Sigmoid colon (tissue), 4 donors: ENCODE results near the gene MYO5B.

Experiments
- CTCF ChIP-seq, 4 experiments: fragments of 450-650 bp in 3 of 4; fragments of 200-600 bp in 1 of 4; IDR thresholded peaks; one replicate each; pipeline ENCODE4 v1.5.1; 2016 to 2019; ENCODE audit warnings: antibody characterized with exemption in 4 of 4, mild to moderate bottlenecking in 3 of 4, moderate library complexity in 2 of 4
- EP300 ChIP-seq, 4 donors: sonication (generic); formaldehyde crosslinking; IDR thresholded peaks; one replicate each; pipeline ENCODE4 v1.6.1; 2017; ENCODE audit warnings: antibody characterized with exemption in 4 of 4
- POLR2AphosphoS5 ChIP-seq, 4 donors: sonication (generic); formaldehyde crosslinking; IDR thresholded peaks; one replicate each; pipeline ENCODE4 v1.6.1; 2017; ENCODE audit warnings: antibody characterized with exemption in 4 of 4

GRCh38 chr18:49920731-49921130 is 274.2 kb downstream of the MYO5B start:
- TF ChIP-seq CTCF (IDR thresholded peaks at IDR 0.05) (no peak), POLR2AphosphoS5 (IDR thresholded peaks at IDR 0.05) (no peak), EP300 (IDR thresholded peaks at IDR 0.05) (no peak)
